ENCODE results near the gene CABLES1.
A peak's percentile ranks its signal among the peaks of the same experiment; 100 is the strongest.

Gene CABLES1

GRCh38 chr18:23204589-23205235, 69.4 kb downstream of the CABLES1 start:
- TF ChIP-seq, protein P1, sequence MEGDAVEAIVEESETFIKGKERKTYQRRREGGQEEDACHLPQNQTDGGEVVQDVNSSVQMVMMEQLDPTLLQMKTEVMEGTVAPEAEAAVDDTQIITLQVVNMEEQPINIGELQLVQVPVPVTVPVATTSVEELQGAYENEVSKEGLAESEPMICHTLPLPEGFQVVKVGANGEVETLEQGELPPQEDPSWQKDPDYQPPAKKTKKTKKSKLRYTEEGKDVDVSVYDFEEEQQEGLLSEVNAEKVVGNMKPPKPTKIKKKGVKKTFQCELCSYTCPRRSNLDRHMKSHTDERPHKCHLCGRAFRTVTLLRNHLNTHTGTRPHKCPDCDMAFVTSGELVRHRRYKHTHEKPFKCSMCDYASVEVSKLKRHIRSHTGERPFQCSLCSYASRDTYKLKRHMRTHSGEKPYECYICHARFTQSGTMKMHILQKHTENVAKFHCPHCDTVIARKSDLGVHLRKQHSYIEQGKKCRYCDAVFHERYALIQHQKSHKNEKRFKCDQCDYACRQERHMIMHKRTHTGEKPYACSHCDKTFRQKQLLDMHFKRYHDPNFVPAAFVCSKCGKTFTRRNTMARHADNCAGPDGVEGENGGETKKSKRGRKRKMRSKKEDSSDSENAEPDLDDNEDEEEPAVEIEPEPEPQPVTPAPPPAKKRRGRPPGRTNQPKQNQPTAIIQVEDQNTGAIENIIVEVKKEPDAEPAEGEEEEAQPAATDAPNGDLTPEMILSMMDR (IDR thresholded peaks at IDR 0.05; ENCODE audit: insufficient read depth, low read length, poor library complexity, severe bottlenecking): no peak
- Histone ChIP-seq H3K4me3 (replicated peaks; ENCODE audit: low read depth, low read length) (no peak overlapping the region), H3K36me3 (ENCODE audit: control insufficient read depth, insufficient read depth, low read length) (no peaks in the 10 kb centered on the region; the same call in 1 of the 2 replicates), H3K27me3 (replicated peaks; ENCODE audit: control insufficient read depth, insufficient read depth, low read length) (no peaks in the 10 kb centered on the region)
- no peak for DNase-seq (ENCODE audit: extremely low read depth, insufficient read length)

GRCh38 chr18:23205980-23206379, 70.7 kb downstream of the CABLES1 start:
- no peak for DNase-seq (ENCODE audit: extremely low read depth, insufficient read length)
- Histone ChIP-seq H3K27me3 (replicated peaks; ENCODE audit: control insufficient read depth, insufficient read depth, low read length) (no peaks in the 10 kb centered on the region), H3K4me3 (replicated peaks; ENCODE audit: low read depth, low read length) (no peak overlapping the region), H3K36me3 (ENCODE audit: control insufficient read depth, insufficient read depth, low read length) (no peaks in the 10 kb centered on the region; the same call in 1 of the 2 replicates)
- TF ChIP-seq, protein P1 (IDR thresholded peaks at IDR 0.05; ENCODE audit: insufficient read depth, low read length, poor library complexity, severe bottlenecking): no peak

DNA sequence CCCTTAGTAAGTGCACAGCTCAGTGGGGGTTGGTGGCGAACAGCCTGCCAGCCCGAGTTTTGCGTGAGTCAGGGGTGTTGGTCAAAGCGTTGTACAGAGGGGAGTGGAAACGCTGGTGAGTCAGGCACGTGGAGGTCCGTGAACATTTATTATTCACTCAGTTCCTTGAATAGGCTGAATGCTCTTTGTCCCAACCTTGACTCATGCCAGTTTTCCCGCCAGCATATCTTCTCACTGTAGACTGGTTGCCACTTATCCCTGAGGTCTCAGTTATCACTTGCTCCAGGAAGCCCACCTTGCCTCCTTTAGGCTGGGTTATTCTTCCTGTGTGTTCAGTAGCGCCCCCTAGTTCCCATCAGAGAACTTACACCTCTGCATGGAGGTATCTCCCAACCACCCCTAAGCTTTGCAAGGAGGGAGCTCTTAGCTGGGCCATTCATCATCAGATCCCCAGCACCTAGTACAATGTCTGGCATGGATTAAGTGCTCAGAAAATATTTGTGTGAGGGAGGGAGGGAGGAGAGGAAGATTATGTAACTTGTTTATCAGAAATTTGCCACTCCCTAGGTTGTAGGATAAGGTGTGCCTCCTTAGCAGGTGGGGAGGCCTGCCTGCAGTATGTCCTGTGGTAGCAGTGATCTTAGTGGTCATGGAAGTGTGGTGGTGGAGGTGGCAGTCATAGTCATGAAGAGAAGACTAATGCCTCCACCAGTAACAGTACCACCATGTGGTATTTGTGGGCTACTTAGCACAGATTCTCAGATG, 72.1 kb downstream of the CABLES1 start:
- Histone ChIP-seq H3K4me3 (replicated peaks; ENCODE audit: low read depth, low read length) (no peak overlapping the region), H3K27me3 (replicated peaks; ENCODE audit: control insufficient read depth, insufficient read depth, low read length) (no peaks in the 10 kb centered on the region), H3K36me3 (ENCODE audit: control insufficient read depth, insufficient read depth, low read length) (peaks cover 2% of the 10 kb centered on the region)
- DNase-seq (ENCODE audit: extremely low read depth, insufficient read length): no peak
- TF ChIP-seq, protein P1 (IDR thresholded peaks at IDR 0.05; ENCODE audit: insufficient read depth, low read length, poor library complexity, severe bottlenecking): peak; percentile 44

DNA sequence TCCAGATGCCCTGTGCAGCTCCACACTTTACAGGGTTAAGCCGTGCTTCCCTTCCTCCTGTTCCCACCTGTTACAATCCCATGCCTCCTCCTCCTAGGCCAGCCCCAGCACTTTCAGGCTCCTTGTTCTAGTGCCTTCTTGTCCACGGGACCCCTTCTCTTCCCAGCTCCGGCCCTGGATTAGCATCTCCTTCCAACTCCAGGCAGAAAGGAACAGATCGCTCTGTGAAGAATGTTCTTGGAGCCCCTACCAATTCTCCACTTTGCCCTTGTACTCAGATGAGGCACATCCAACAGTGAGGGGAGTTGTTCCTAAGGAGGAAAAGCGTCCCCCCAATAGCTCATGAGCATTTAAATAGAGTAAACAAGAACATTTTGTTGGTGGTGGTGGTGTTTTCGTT, 72.7 kb downstream of the CABLES1 start:
- H3K27me3 ChIP-seq (replicated peaks; ENCODE audit: control insufficient read depth, insufficient read depth, low read length): no peaks in the 10 kb centered on the region
- peaks cover 2% of the 10 kb centered on the region for H3K36me3 ChIP-seq (ENCODE audit: control insufficient read depth, insufficient read depth, low read length)
- TF ChIP-seq, protein P1 (IDR thresholded peaks at IDR 0.05; ENCODE audit: insufficient read depth, low read length, poor library complexity, severe bottlenecking): no peak
- H3K4me3 ChIP-seq (replicated peaks; ENCODE audit: low read depth, low read length): no peak overlapping the region
- DNase-seq (ENCODE audit: extremely low read depth, insufficient read length): no peak

DNA sequence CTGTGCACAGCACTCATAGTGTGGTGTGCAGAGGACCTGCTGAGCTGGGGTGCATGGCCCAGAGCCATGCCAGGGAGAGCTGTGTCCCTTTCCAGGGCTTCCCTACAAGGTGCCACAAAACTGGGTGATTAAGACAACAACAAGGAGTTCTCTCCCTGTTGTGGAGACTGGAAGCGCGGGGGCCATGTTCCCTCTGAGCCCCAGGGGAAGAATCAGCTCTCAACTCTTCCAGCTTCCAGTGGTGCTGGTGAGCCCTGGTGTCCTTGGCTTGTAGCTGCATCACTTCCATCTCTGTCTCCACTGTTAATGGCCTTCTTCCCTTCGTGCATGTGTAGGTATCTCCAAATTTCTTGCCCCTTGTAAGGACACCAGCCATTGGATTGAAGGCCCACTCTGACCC, 73.3 kb downstream of the CABLES1 start:
- peaks cover 2% of the 10 kb centered on the region for H3K36me3 ChIP-seq (ENCODE audit: control insufficient read depth, insufficient read depth, low read length)
- H3K27me3 ChIP-seq (replicated peaks; ENCODE audit: control insufficient read depth, insufficient read depth, low read length): no peaks in the 10 kb centered on the region
- TF ChIP-seq, protein P1 (IDR thresholded peaks at IDR 0.05; ENCODE audit: insufficient read depth, low read length, poor library complexity, severe bottlenecking): no peak
- DNase-seq (ENCODE audit: extremely low read depth, insufficient read length): no peak
- no peak overlapping the region for H3K4me3 ChIP-seq (replicated peaks; ENCODE audit: low read depth, low read length)
